Measurements from ENCODE around the gene MATN1.

Gene MATN1

DNA sequence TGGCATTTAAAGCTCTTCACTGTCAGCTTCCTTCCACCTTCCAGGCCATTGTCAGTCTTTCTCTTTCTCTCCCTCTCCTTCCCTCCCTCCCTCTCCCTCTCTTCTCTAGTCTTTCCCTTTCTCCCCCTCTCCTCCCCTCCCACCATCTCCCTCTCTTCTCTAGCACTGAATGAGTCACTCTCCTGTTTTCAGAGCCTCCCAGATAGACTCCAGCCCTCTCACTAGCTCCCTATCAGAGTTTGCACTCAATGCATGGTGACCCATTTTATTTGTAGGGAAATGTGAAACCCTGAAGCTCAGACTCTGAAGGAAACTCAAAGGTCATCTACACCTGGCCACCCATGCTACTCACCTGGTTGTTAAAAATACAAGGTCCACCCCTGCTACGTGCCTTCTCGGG is 4.4 kb upstream of the MATN1 start:
- Histone ChIP-seq H3K27me3 (ENCODE audit: insufficient read depth, low read length) (no peaks in the 10 kb centered on the region; the same call in 1 of the 2 replicates), H3K9me3 (ENCODE audit: low read length) (no peaks in the 10 kb centered on the region), H3K27ac (ENCODE audit: low read depth, low read length, poor library complexity, severe bottlenecking) (no peak overlapping the region), H3K9me2 (ENCODE audit: low read depth, low read length) (no peaks in the 10 kb centered on the region), H3F3A (ENCODE audit: insufficient read depth, low read length) (peaks cover 3% of the 10 kb centered on the region; the same call in 1 of the 2 replicates), H3K79me2 (ENCODE audit: insufficient read depth, low read length) (no peaks in the 10 kb centered on the region), H3K4me1 (ENCODE audit: insufficient read depth, low read length, severe bottlenecking) (peaks cover 11% of the 10 kb centered on the region), H4K20me1 (ENCODE audit: insufficient read depth, low read length) (no peaks in the 10 kb centered on the region), H3K9ac (ENCODE audit: low read length) (no peak overlapping the region), H3K4me2 (ENCODE audit: low read length) (no peak overlapping the region), H2AFZ (ENCODE audit: low read length) (no peak overlapping the region), H3K36me3 (ENCODE audit: insufficient read depth, low read length) (0 out of 2 replicates have a peak, but pooled peaks cover 2% of the 10 kb centered on the region), H3K4me3 (ENCODE audit: low read depth, low read length, poor library complexity, severe bottlenecking) (no peak overlapping the region)
- TF ChIP-seq, protein P1, sequence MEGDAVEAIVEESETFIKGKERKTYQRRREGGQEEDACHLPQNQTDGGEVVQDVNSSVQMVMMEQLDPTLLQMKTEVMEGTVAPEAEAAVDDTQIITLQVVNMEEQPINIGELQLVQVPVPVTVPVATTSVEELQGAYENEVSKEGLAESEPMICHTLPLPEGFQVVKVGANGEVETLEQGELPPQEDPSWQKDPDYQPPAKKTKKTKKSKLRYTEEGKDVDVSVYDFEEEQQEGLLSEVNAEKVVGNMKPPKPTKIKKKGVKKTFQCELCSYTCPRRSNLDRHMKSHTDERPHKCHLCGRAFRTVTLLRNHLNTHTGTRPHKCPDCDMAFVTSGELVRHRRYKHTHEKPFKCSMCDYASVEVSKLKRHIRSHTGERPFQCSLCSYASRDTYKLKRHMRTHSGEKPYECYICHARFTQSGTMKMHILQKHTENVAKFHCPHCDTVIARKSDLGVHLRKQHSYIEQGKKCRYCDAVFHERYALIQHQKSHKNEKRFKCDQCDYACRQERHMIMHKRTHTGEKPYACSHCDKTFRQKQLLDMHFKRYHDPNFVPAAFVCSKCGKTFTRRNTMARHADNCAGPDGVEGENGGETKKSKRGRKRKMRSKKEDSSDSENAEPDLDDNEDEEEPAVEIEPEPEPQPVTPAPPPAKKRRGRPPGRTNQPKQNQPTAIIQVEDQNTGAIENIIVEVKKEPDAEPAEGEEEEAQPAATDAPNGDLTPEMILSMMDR (IDR thresholded peaks at IDR 0.05; ENCODE audit: low read length), result no peak
- TF ChIP-seq EZH2 (IDR thresholded peaks at IDR 0.05; ENCODE audit: borderline replicate concordance, low read length), result no peak

- H3K4me1 ChIP-seq (ENCODE audit: insufficient read depth, low read length, severe bottlenecking), result peaks cover 11% of the 10 kb centered on the region
These were observed 3.6 kb upstream of the MATN1 start for GRCh38 chr1:30726773-30727684.

DNA sequence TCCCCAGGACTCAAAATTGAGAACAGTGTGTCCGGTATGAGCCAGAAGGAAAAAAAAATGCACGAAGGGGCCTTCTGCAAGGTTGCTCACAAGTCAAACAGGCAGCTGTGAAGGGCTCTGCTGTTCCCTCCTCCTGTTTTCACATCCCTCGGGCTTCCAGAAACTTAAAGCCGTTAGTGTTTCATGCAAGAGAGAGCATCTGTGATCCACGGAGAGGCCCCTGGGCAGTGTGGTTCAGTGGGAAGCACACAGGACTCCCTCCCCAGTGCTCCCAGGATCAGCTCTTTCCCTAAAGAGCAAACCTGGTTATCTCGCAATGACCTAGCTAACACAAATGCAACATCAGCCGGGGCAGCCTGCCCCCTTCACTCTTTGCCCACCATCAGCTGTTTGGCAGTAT is 2.9 kb upstream of the MATN1 start:
- TF ChIP-seq, protein P1 (IDR thresholded peaks at IDR 0.05; ENCODE audit: low read length), result no peak
- TF ChIP-seq EZH2 (IDR thresholded peaks at IDR 0.05; ENCODE audit: borderline replicate concordance, low read length), result no peak
- Histone ChIP-seq H3K4me1 (ENCODE audit: insufficient read depth, low read length, severe bottlenecking) (peaks cover 11% of the 10 kb centered on the region), H3K4me3 (ENCODE audit: low read depth, low read length, poor library complexity, severe bottlenecking) (no peak overlapping the region), H3K36me3 (ENCODE audit: insufficient read depth, low read length) (no peaks in the 10 kb centered on the region), H3K9me2 (ENCODE audit: low read depth, low read length) (no peaks in the 10 kb centered on the region), H3K27ac (ENCODE audit: low read depth, low read length, poor library complexity, severe bottlenecking) (no peak overlapping the region), H3F3A (ENCODE audit: insufficient read depth, low read length) (no peaks in the 10 kb centered on the region), H2AFZ (ENCODE audit: low read length) (no peak overlapping the region), H3K27me3 (ENCODE audit: insufficient read depth, low read length) (no peaks in the 10 kb centered on the region; the same call in 1 of the 2 replicates), H3K4me2 (ENCODE audit: low read length) (no peak overlapping the region), H4K20me1 (ENCODE audit: insufficient read depth, low read length) (no peaks in the 10 kb centered on the region), H3K79me2 (ENCODE audit: insufficient read depth, low read length) (no peaks in the 10 kb centered on the region), H3K9ac (ENCODE audit: low read length) (no peak overlapping the region), H3K9me3 (ENCODE audit: low read length) (no peaks in the 10 kb centered on the region)

More at GRCh38 chr1:30726773-30727684, 3.6 kb upstream of the MATN1 start:
- no peaks in the 10 kb centered on the region for H3F3A ChIP-seq (ENCODE audit: insufficient read depth, low read length)
- no peak overlapping the region for H3K27ac ChIP-seq (ENCODE audit: low read depth, low read length, poor library complexity, severe bottlenecking)
- no peak overlapping the region for H3K9ac ChIP-seq (ENCODE audit: low read length)
- H3K4me2 ChIP-seq (ENCODE audit: low read length), result no peak overlapping the region
- H3K4me3 ChIP-seq (ENCODE audit: low read depth, low read length, poor library complexity, severe bottlenecking), result no peak overlapping the region
- no peaks in the 10 kb centered on the region for H4K20me1 ChIP-seq (ENCODE audit: insufficient read depth, low read length)
- no peak overlapping the region for H2AFZ ChIP-seq (ENCODE audit: low read length)
- TF ChIP-seq, protein P1 (IDR thresholded peaks at IDR 0.05; ENCODE audit: low read length), result no peak
- no peak for TF ChIP-seq EZH2 (IDR thresholded peaks at IDR 0.05; ENCODE audit: borderline replicate concordance, low read length)
- H3K9me3 ChIP-seq (ENCODE audit: low read length), result no peaks in the 10 kb centered on the region
- no peaks in the 10 kb centered on the region; the same call in 1 of the 2 replicates for H3K27me3 ChIP-seq (ENCODE audit: insufficient read depth, low read length)
- no peaks in the 10 kb centered on the region for H3K36me3 ChIP-seq (ENCODE audit: insufficient read depth, low read length)
- H3K79me2 ChIP-seq (ENCODE audit: insufficient read depth, low read length), result no peaks in the 10 kb centered on the region
- H3K9me2 ChIP-seq (ENCODE audit: low read depth, low read length), result no peaks in the 10 kb centered on the region
